HepG2 (cell line): ENCODE results near the gene TMEM150C. TPM values are rescaled to one million over a fixed set of nuclear protein-coding genes. Genes with fewer than 3 reads are reported as not detected.

Experiments
- ATAC-seq: fragments of 200-7000 bp; cut with Tn5 transposase; 3 replicates; pipeline ENCODE4 v1.9.1; 2020; ENCODE audit warnings: mild to moderate bottlenecking, moderate library complexity
- BruUV-seq: library from RNA; stranded (reverse); fragments of 400-500 nt; replicated peaks from 2 replicates; lab custom pipeline; 2021; lab: Mats Ljungman, UMichigan
- CTCF ChIA-PET: fragments of 300-600 bp; formaldehyde crosslinking; extraction: SDS; loops from one replicate; lab custom pipeline; 2021; ENCODE audit warnings: low total read pairs, inconsistent platforms, low intra/inter-chr PET ratio; lab: Yijun Ruan, JAX
- POLR2A ChIA-PET: fragments of 350-600 bp; sonication (Branson Sonifier 250); formaldehyde crosslinking; loops from one replicate; lab custom pipeline; 2020; ENCODE audit warnings: antibody characterized with exemption, inconsistent platforms; lab: Yijun Ruan, JAX
- DNase-seq: peaks from one replicate; pipeline ENCODE4 v3.0.0-alpha.2; 2015; ENCODE audit warnings: low spot score
- FAIRE-seq: peaks from 3 replicates; lab custom pipeline; 2011; peaks lifted over from hg19 to GRCh38; lab: Jason Lieb, UNC
- H2AFZ ChIP-seq: one replicate; pipeline ENCODE4 v1.6.1; 2011; ENCODE audit warnings: low read length, inconsistent platforms
- H3K27ac ChIP-seq: fragments of 300-600 bp; 3 replicates; pipeline ENCODE4 v1.8.0; 2011; ENCODE audit warnings: mixed run types, mild to moderate bottlenecking, mixed read lengths, low read length, inconsistent platforms; ENCODE audit not compliant: insufficient read depth; ENCODE audit errors: extremely low read length
- H3K27me3 ChIP-seq, 2 experiments: fragments of 200-600 bp in 1 of 2; 2 replicates in 1 of 2; 3 replicates in 1 of 2; pipeline versions ENCODE4 v1.6.0 to v1.8.0; 2011; ENCODE audit warnings: low read length in 2 of 2, mild to moderate bottlenecking in 2 of 2, moderate library complexity in 2 of 2, inconsistent platforms in 1 of 2; ENCODE audit not compliant: insufficient read depth in 2 of 2, control insufficient read depth in 1 of 2
- H3K36me3 ChIP-seq, 2 experiments: fragments of 200-600 bp in 1 of 2; replicated peaks in 1 of 2; 2 replicates in 1 of 2; 3 replicates in 1 of 2; pipeline versions ENCODE4 v1.5.1 to v1.8.0; 2011; ENCODE audit warnings: low read length in 2 of 2, inconsistent platforms in 1 of 2; ENCODE audit not compliant: insufficient read depth in 2 of 2, control insufficient read depth in 1 of 2
- H3K4me1 ChIP-seq: 2 replicates; pipeline ENCODE4 v1.5.1; 2012; ENCODE audit warnings: low read length, inconsistent platforms; ENCODE audit not compliant: insufficient read depth
- H3K4me2 ChIP-seq: 2 replicates; pipeline ENCODE4 v1.6.0; 2011; ENCODE audit warnings: low read depth, low read length, inconsistent platforms
- H3K4me3 ChIP-seq, 3 experiments: fragments of 200-600 bp in 1 of 3; sonication (generic), shearing (Covaris generic) in 1 of 3; replicated peaks in 1 of 3; 2 replicates each; pipeline ENCODE4 v1.5.1; 2011 to 2016; ENCODE audit warnings: low read length in 3 of 3, inconsistent platforms in 2 of 3, low read depth in 2 of 3, mild to moderate bottlenecking in 2 of 3, control low read depth in 1 of 3, mixed read lengths in 1 of 3; ENCODE audit not compliant: insufficient read depth in 1 of 3
- H3K79me2 ChIP-seq: one replicate; pipeline ENCODE4 v1.6.1; 2011; ENCODE audit warnings: low read length, inconsistent platforms; ENCODE audit not compliant: insufficient read depth
- H3K9ac ChIP-seq: 2 replicates; pipeline ENCODE4 v1.6.0; 2011; ENCODE audit warnings: mild to moderate bottlenecking, low read depth, low read length, inconsistent platforms; ENCODE audit not compliant: insufficient read depth
- H3K9me3 ChIP-seq: 2 replicates; pipeline ENCODE4 v1.5.1; 2012; ENCODE audit warnings: mild to moderate bottlenecking, low read length
- H4K20me1 ChIP-seq: 2 replicates; pipeline ENCODE4 v1.6.0; 2011; ENCODE audit warnings: inconsistent platforms, mild to moderate bottlenecking, low read length, moderate library complexity; ENCODE audit not compliant: insufficient read depth
- HMG20A ChIP-seq: IDR thresholded peaks from 2 replicates; pipeline ENCODE4 v1.6.1; 2016; ENCODE audit warnings: borderline replicate concordance
- SALL2 ChIP-seq: sonication (generic); formaldehyde crosslinking; IDR thresholded peaks from 2 replicates; pipeline ENCODE4 v1.8.1; 2023; ENCODE audit warnings: mild to moderate bottlenecking, missing genetic modification reagents, inconsistent platforms
- SP140L ChIP-seq: sonication (generic); formaldehyde crosslinking; IDR thresholded peaks from 2 replicates; pipeline ENCODE4 v1.4.0; 2020; ENCODE audit warnings: missing genetic modification reagents, borderline replicate concordance
- ZNF136 ChIP-seq: sonication (generic); formaldehyde crosslinking; IDR thresholded peaks from 2 replicates; pipeline ENCODE4 v1.8.1; 2022; ENCODE audit warnings: low read depth, mild to moderate bottlenecking, moderate library complexity, missing genetic modification reagents
- ZNF337 ChIP-seq: sonication (generic); formaldehyde crosslinking; IDR thresholded peaks from 2 replicates; pipeline ENCODE4 v1.5.1; 2020; ENCODE audit warnings: missing genetic modification reagents, low read depth, mild to moderate bottlenecking, borderline replicate concordance
- ZNF724P ChIP-seq: sonication (generic); formaldehyde crosslinking; IDR thresholded peaks from 2 replicates; pipeline ENCODE4 v1.8.0; 2022; ENCODE audit warnings: missing genetic modification reagents, borderline replicate concordance
- WGBS: methylation state at CpG from one replicate; pipeline ENCODE4 v1.1.6; 2017; ENCODE audit warnings: low lambda C conversion rate; 5-methylcytosine and 5-hydroxymethylcytosine counted together
- in situ Hi-C: cut with HindIII; loops from 2 replicates; pipeline ENCODE4 v1.10.0; 2017; ENCODE audit warnings: low pct_unique_long_range_greater_than_20kb; ENCODE audit not compliant: extremely low pct_ligation_motif_present
- intact Hi-C: fragments of 100-400 bp; cut with micrococcal nuclease; formaldehyde crosslinking; loops from one replicate; pipeline ENCODE4 v1.10.0; 2022; ENCODE audit not compliant: unreplicated experiment
- polyA plus RNA-seq, 8 experiments: library from polyadenylated mRNA; depleted of rRNA in 3 of 8; stranded (reverse) in 7 of 8; unstranded in 1 of 8; fragments of >200 nt; fragmentation: Illumina TruSeq in 4 of 8; extraction: Trizol in 4 of 8; gene quantifications; 2 replicates each; pipeline versions ENCODE4 v1.2.1 to v1.2.3, GENCODE V29; 2011 to 2016; ENCODE audit warnings: low read depth in 4 of 8, missing spikeins in 1 of 8, mixed read lengths in 1 of 8; ENCODE audit not compliant: insufficient read depth in 1 of 8
- total RNA-seq, 5 experiments: library from RNA; depleted of rRNA; stranded (reverse); fragments of >200 nt; fragmentation: Illumina TruSeq; extraction: Trizol; gene quantifications; 2 replicates each; pipeline ENCODE4 v1.2.3, GENCODE V29; 2016; ENCODE audit warnings: low read depth in 1 of 5
- TF ChIP-seq, protein P1 (sequence below): IDR thresholded peaks from 2 replicates; pipeline ENCODE4 v1.6.1; 2016; ENCODE audit warnings: mild to moderate bottlenecking
- TF ChIP-seq, protein P2 (sequence below): sonication (generic); formaldehyde crosslinking; IDR thresholded peaks from 2 replicates; pipeline ENCODE4 v1.5.1; 2020; ENCODE audit warnings: mild to moderate bottlenecking, missing genetic modification reagents, borderline replicate concordance
- TF ChIP-seq, protein P3 (sequence below): sonication (generic); formaldehyde crosslinking; IDR thresholded peaks from 2 replicates; pipeline ENCODE4 v1.4.0; 2020; ENCODE audit warnings: missing genetic modification reagents
- TF ChIP-seq, protein P4 (sequence below): IDR thresholded peaks from 2 replicates; pipeline ENCODE4 v1.6.1; 2016; ENCODE audit warnings: control low read depth

Gene TMEM150C
- total and polyA plus RNA-seq, 2 of the 13 experiments (the other 11 are each of a cell fraction or from before 2014, with no cell fraction given): 0.33 to 0.42 TPM

DNA sequence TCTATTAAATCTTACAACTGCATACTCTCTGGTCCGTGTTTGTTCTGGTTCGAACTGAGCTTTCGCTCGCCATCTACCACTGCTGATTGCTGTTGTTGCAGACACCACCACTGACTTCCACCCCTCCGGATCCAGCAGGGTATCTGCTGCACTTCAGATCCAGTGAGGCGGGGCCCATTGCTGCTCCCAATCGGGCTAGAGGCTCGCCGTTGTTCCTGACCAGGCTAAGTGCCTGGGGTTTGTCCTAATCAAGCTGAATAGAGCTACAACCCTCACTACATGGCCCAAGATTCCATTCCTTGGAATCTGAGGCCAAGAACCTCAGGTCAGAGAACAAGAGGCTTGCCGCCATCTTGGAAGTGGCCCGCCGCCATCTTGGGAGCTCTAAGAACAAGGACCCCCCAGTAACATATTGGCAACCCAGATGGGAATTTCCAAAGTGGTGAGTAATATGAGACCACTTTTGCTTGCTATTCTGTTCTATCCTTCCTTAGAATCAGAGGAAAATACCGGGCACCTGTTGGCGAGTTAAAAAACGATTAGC lies 88.1 kb downstream of the TMEM150C start:
- in situ Hi-C loops: no loop called here
- WGBS: 87% methylated on average over 14 of the region's 15 CpGs

More for the DNA sequence above, 88.1 kb downstream of the TMEM150C start:
- Histone ChIP-seq H3K36me3 (no peaks in the 10 kb centered on the region), H3K79me2 (no peaks in the 10 kb centered on the region), H3K4me3 (no peak overlapping the region), H2AFZ (no peak overlapping the region), H3K27ac (no peak overlapping the region), H3K4me2 (no peak overlapping the region), H3K4me1 (peaks cover 17% of the 10 kb centered on the region), H3K9ac (no peak overlapping the region), H3K27me3 (no peaks in the 10 kb centered on the region), H4K20me1 (no peaks in the 10 kb centered on the region), H3K9me3 (no peaks in the 10 kb centered on the region)
- intact Hi-C loops: no loop called here
- FAIRE-seq (no peak), ATAC-seq (no peak; the same call in 2 of the 3 replicates), DNase-seq (no peak)
- BruUV-seq: no TSS peak
- POLR2A ChIA-PET: no interaction called here
- CTCF ChIA-PET: no interaction called here
- TF ChIP-seq ZNF337 (CRISPR knock-in tag) (no peak), SP140L (CRISPR knock-in tag) (no peak), HMG20A (no peak), ZNF724P (CRISPR knock-in tag) (no peak), ZNF136 (CRISPR knock-in tag) (no peak), SALL2 (no peak)
- TF ChIP-seq, protein P1, sequence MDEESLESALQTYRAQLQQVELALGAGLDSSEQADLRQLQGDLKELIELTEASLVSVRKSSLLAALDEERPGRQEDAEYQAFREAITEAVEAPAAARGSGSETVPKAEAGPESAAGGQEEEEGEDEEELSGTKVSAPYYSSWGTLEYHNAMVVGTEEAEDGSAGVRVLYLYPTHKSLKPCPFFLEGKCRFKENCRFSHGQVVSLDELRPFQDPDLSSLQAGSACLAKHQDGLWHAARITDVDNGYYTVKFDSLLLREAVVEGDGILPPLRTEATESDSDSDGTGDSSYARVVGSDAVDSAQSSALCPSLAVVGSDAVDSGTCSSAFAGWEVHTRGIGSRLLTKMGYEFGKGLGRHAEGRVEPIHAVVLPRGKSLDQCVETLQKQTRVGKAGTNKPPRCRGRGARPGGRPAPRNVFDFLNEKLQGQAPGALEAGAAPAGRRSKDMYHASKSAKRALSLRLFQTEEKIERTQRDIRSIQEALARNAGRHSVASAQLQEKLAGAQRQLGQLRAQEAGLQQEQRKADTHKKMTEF: no peak
- TF ChIP-seq, protein P2, sequence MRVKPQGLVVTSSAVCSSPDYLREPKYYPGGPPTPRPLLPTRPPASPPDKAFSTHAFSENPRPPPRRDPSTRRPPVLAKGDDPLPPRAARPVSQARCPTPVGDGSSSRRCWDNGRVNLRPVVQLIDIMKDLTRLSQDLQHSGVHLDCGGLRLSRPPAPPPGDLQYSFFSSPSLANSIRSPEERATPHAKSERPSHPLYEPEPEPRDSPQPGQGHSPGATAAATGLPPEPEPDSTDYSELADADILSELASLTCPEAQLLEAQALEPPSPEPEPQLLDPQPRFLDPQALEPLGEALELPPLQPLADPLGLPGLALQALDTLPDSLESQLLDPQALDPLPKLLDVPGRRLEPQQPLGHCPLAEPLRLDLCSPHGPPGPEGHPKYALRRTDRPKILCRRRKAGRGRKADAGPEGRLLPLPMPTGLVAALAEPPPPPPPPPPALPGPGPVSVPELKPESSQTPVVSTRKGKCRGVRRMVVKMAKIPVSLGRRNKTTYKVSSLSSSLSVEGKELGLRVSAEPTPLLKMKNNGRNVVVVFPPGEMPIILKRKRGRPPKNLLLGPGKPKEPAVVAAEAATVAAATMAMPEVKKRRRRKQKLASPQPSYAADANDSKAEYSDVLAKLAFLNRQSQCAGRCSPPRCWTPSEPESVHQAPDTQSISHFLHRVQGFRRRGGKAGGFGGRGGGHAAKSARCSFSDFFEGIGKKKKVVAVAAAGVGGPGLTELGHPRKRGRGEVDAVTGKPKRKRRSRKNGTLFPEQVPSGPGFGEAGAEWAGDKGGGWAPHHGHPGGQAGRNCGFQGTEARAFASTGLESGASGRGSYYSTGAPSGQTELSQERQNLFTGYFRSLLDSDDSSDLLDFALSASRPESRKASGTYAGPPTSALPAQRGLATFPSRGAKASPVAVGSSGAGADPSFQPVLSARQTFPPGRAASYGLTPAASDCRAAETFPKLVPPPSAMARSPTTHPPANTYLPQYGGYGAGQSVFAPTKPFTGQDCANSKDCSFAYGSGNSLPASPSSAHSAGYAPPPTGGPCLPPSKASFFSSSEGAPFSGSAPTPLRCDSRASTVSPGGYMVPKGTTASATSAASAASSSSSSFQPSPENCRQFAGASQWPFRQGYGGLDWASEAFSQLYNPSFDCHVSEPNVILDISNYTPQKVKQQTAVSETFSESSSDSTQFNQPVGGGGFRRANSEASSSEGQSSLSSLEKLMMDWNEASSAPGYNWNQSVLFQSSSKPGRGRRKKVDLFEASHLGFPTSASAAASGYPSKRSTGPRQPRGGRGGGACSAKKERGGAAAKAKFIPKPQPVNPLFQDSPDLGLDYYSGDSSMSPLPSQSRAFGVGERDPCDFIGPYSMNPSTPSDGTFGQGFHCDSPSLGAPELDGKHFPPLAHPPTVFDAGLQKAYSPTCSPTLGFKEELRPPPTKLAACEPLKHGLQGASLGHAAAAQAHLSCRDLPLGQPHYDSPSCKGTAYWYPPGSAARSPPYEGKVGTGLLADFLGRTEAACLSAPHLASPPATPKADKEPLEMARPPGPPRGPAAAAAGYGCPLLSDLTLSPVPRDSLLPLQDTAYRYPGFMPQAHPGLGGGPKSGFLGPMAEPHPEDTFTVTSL (CRISPR knock-in tag): no peak
- TF ChIP-seq, protein P3, sequence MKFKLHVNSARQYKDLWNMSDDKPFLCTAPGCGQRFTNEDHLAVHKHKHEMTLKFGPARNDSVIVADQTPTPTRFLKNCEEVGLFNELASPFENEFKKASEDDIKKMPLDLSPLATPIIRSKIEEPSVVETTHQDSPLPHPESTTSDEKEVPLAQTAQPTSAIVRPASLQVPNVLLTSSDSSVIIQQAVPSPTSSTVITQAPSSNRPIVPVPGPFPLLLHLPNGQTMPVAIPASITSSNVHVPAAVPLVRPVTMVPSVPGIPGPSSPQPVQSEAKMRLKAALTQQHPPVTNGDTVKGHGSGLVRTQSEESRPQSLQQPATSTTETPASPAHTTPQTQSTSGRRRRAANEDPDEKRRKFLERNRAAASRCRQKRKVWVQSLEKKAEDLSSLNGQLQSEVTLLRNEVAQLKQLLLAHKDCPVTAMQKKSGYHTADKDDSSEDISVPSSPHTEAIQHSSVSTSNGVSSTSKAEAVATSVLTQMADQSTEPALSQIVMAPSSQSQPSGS (CRISPR knock-in tag): no peak
- TF ChIP-seq, protein P4, sequence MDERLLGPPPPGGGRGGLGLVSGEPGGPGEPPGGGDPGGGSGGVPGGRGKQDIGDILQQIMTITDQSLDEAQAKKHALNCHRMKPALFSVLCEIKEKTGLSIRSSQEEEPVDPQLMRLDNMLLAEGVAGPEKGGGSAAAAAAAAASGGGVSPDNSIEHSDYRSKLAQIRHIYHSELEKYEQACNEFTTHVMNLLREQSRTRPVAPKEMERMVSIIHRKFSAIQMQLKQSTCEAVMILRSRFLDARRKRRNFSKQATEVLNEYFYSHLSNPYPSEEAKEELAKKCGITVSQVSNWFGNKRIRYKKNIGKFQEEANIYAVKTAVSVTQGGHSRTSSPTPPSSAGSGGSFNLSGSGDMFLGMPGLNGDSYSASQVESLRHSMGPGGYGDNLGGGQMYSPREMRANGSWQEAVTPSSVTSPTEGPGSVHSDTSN (CRISPR knock-in tag): no peak
